Left lung (tissue), 10 donors: Measurements from ENCODE around the gene PCID2. TPM values are rescaled to one million over a fixed set of nuclear protein-coding genes. Genes with fewer than 3 reads are reported as not detected.
A peak's percentile ranks its signal among the peaks of the same experiment; 100 is the strongest.

Source experiments
- ATAC-seq: fragments of 200-7000 bp; cut with Tn5 transposase; one replicate; pipeline ENCODE4 v1.9.1; 2020; ENCODE audit warnings: moderate library complexity
- DNase-seq, 4 donors: peaks; one replicate each; pipeline ENCODE4 v3.0.0-alpha.2; 2013 to 2020
- H3K27ac ChIP-seq, 2 donors: fragments of 200-600 bp; sonication (generic) in 1 of 2; one replicate each; pipeline versions ENCODE4 v1.5.0 to v1.8.0; 2020 to 2021
- H3K27me3 ChIP-seq, 2 donors: fragments of 200-600 bp; sonication (generic) in 1 of 2; one replicate each; pipeline versions ENCODE4 v1.5.0 to v1.8.0; 2020 to 2021
- H3K36me3 ChIP-seq, 2 donors: fragments of 200-600 bp; sonication (generic) in 1 of 2; one replicate each; pipeline versions ENCODE4 v1.5.0 to v1.8.0; 2020 to 2021
- H3K4me1 ChIP-seq, 2 donors: fragments of 200-600 bp; one replicate each; pipeline ENCODE4 v1.8.0; 2021
- H3K4me3 ChIP-seq, 2 donors: fragments of 200-600 bp; sonication (generic) in 1 of 2; one replicate each; pipeline versions ENCODE4 v1.5.0 to v1.8.0; 2020 to 2021; ENCODE audit warnings: mild to moderate bottlenecking in 1 of 2
- H3K9me3 ChIP-seq, 2 donors: fragments of 200-600 bp; sonication (generic) in 1 of 2; one replicate each; pipeline versions ENCODE4 v1.5.0 to v1.8.0; 2020 to 2021
- intact Hi-C, 2 donors: fragments of 100-400 bp; cut with DNase I; formaldehyde crosslinking; loops; one replicate each; pipeline versions ENCODE4 v1.11.2 to v1.14.2; 2022
- polyA plus RNA-seq, 6 donors: library from polyadenylated mRNA; unstranded; fragments of 120-200 nt; gene quantifications; one replicate each; pipeline ENCODE4 v1.2.1, GENCODE V29; 2013; ENCODE audit not compliant: insufficient read length in 6 of 6
- total RNA-seq, 2 donors: library from RNA; stranded (reverse); fragmentation: NEBNext Ultra II Directional; extraction: Animal tissue kit (Norgen Biotek cat#: 25700); gene quantifications; one replicate each; pipeline ENCODE4 v1.2.1, GENCODE V29; 2021
- TF ChIP-seq, protein P1 (sequence below), 2 donors: fragments of 200-600 bp; sonication (generic) in 1 of 2; IDR thresholded peaks; one replicate each; pipeline versions ENCODE4 v1.5.0 to v1.8.0; 2021; ENCODE audit warnings: antibody characterized with exemption in 2 of 2
- donor health status: DM: no; HTN: yes; CAD: no.
- donor health status: DM: no; HTN: no; CAD: no.

The PCID2 gene
- total and polyA plus RNA-seq, 8 donors, result 30.5 to 79.7 (median 70.9) TPM

DNA sequence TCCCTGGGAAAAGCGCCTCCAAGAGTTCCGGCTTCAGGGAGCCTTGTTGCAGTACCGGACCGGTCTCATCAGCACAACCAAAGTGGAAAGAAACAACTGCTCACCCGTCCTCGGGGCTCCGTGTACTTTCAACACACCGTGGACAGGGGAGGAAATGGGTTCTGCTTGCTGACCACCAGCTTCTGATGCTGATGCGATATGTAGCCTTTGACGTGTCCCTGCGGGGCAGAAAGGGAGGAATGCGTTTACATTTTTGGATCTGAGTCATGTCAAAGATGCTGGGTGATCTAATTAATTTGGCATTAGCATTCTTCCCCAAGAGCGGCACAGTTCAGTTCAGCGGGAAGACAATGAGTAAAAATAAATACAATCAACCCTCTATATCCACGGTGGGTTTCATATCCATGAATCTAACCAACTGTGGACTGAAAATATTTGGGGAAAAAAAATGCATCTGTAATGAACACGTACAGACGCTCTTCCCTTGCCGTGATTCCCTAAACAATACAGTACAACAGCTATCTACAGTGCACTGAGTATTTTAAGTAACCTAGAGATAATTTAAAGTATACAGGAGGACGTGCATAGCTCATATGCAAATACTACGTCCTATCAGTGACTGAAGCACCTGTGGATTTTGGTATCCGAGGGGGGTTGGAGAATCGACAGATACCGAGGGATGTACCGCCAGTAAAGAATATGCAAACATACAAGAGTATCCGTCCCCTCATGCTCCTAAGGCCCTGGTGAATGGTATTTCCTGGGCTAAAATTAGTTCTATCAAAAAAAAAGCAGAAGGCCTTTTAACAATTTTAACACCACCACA lies 30.2 kb downstream of the PCID2 start:
- H3K4me3 ChIP-seq, result no peak overlapping the region
- no peaks in the 10 kb centered on the region for H3K9me3 ChIP-seq
- H3K27ac ChIP-seq, result no peak overlapping the region
- H3K36me3 ChIP-seq, result peaks cover 0 to 91% of the 10 kb centered on the region in 2 donors
- DNase-seq (no peak), ATAC-seq (no peak)
- no peaks in the 10 kb centered on the region for H3K4me1 ChIP-seq
- TF ChIP-seq, protein P1, sequence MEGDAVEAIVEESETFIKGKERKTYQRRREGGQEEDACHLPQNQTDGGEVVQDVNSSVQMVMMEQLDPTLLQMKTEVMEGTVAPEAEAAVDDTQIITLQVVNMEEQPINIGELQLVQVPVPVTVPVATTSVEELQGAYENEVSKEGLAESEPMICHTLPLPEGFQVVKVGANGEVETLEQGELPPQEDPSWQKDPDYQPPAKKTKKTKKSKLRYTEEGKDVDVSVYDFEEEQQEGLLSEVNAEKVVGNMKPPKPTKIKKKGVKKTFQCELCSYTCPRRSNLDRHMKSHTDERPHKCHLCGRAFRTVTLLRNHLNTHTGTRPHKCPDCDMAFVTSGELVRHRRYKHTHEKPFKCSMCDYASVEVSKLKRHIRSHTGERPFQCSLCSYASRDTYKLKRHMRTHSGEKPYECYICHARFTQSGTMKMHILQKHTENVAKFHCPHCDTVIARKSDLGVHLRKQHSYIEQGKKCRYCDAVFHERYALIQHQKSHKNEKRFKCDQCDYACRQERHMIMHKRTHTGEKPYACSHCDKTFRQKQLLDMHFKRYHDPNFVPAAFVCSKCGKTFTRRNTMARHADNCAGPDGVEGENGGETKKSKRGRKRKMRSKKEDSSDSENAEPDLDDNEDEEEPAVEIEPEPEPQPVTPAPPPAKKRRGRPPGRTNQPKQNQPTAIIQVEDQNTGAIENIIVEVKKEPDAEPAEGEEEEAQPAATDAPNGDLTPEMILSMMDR (IDR thresholded peaks at IDR 0.05), result no peak
- no peaks in the 10 kb centered on the region for H3K27me3 ChIP-seq
- intact Hi-C loops, result no loop called here

DNA sequence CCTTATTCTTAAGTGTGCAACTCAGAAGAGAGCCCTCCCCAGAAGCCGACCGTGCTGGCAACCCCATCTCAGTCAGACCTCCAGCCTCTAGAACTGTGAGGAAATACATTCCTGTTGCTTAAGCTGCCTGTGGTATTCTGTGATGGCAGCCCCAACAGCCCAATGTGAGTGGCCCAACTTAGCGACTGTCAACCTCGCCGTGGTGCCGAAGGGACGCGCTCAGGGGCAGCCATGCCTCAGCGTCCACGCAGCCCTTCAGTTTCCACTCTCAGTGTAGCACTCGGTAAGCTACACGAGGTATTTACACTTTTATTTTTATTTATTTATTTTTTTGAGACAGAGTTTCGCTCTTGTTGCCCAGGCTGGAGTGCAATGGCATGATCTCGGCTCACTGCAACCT lies 31.6 kb downstream of the PCID2 start:
- TF ChIP-seq, protein P1 (IDR thresholded peaks at IDR 0.05), result no peak
- H3K4me1 ChIP-seq, result no peaks in the 10 kb centered on the region
- no peaks in the 10 kb centered on the region for H3K27me3 ChIP-seq
- H3K36me3 ChIP-seq, result peaks cover 0 to 92% of the 10 kb centered on the region in 2 donors
- ATAC-seq, result no peak
- peak overlapping the region in 1 of 2 donors; percentile 69 for H3K27ac ChIP-seq
- no peak for DNase-seq
- intact Hi-C loops, result no loop called here
- H3K4me3 ChIP-seq, result no peak overlapping the region
- no peaks in the 10 kb centered on the region for H3K9me3 ChIP-seq

DNA sequence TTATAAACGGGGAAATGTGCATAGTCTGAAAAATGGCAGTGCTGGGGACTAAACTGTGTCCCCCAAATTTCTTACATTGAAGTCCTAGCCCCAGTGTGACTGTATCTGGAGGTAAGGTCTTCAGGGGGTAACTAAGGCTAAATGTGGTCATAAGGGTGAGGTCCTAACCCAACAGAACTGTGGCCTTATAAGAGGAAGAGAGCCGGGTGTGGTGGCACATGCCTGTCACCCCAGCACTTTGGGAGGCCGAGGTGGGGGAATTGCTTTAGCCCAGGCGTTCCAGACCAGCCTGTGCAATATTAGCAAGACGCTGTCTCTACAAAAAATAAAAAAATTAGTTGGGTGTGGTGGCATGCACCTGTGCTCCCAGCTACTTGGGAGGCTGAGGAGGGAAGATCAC lies 32.2 kb downstream of the PCID2 start:
- H3K36me3 ChIP-seq, result peaks cover 0 to 94% of the 10 kb centered on the region in 2 donors
- H3K4me3 ChIP-seq, result no peak overlapping the region
- intact Hi-C loops, result no loop called here

DNA sequence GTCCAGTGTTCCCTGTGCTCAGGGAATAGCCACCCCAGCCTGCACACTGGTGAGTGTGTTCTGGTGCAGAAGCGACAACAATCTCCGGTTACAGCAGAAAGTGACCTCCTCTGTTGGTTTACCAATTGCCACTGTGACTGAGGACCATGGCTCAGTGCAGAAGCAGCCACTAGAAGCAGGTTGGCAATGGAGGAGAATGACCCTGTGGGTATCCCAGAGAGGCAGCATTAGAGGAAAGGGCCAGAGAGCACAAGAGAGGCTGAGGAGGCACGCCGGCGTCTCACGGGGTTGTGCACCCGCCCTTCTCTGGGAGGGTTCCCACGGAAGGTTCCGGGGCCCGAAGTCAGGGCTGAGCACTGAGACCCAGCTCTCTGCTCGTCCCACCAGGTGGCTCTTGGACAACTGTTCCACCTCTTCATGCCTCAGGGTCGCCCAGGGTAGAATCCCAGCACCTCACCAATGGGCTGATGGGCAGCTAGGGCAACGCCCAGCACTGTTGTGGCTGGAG lies 36.0 kb downstream of the PCID2 start:
- no peaks in the 10 kb centered on the region for H3K27me3 ChIP-seq
- peaks cover 0 to 80% of the 10 kb centered on the region in 2 donors for H3K36me3 ChIP-seq
- H3K4me1 ChIP-seq, result no peaks in the 10 kb centered on the region
- H3K9me3 ChIP-seq, result no peaks in the 10 kb centered on the region
- H3K4me3 ChIP-seq, result no peak overlapping the region
- intact Hi-C loops, result no loop called here
- ATAC-seq, result no peak
- no peak overlapping the region for H3K27ac ChIP-seq
- TF ChIP-seq, protein P1 (IDR thresholded peaks at IDR 0.05), result no peak
- no peak for DNase-seq

More for the DNA sequence above, 32.2 kb downstream of the PCID2 start:
- Histone ChIP-seq H3K4me1 (no peaks in the 10 kb centered on the region), H3K27ac (peak overlapping the region in 1 of 2 donors; percentile 69), H3K9me3 (no peaks in the 10 kb centered on the region), H3K27me3 (no peaks in the 10 kb centered on the region)
- TF ChIP-seq, protein P1 (IDR thresholded peaks at IDR 0.05), result no peak
- DNase-seq, result peak in 2 of 4 donors; percentile 74 to 84
- ATAC-seq, result peak; percentile 75
